Measurements from ENCODE around the gene ATRX.

GRCh38 chrX:77793946-77794345 is 7.9 kb upstream of the ATRX start:
- TF ChIP-seq POLR2A (IDR thresholded peaks at IDR 0.05) (no peak), CTCF (IDR thresholded peaks at IDR 0.05) (no peak)
